Measurements from ENCODE around the gene HOMEZ.
A peak's percentile ranks its signal among the peaks of the same experiment; 100 is the strongest.

- TF ChIP-seq SMC3 (IDR thresholded peaks at IDR 0.05; ENCODE audit: low read depth, low read length) (no peak), CTCF (IDR thresholded peaks at IDR 0.05) (no peak), CHD2 (IDR thresholded peaks at IDR 0.05; ENCODE audit: low read length, partially characterized antibody) (no peak), RAD21 (IDR thresholded peaks at IDR 0.05; ENCODE audit: low read length) (no peak), NRF1 (IDR thresholded peaks at IDR 0.05; ENCODE audit: low read depth, low read length) (no peak), SIN3A (IDR thresholded peaks at IDR 0.05; ENCODE audit: borderline replicate concordance, low read depth, low read length) (peak; percentile 39; the same call in 1 of the 2 replicates)
These were observed 35.9 kb upstream of the HOMEZ start for GRCh38 chr14:23321572-23322547.
